KMS-11 (cell line): Measurements from ENCODE around the gene SCP2.

Source experiments
- H2AFZ ChIP-seq: fragments of 200-600 bp; sonication (generic); 2 replicates; pipeline ENCODE4 v1.6.1; 2016; ENCODE audit warnings: antibody characterized with exemption, mixed run types, low read depth
- H3K27ac ChIP-seq: fragments of 200-600 bp; sonication (generic); 2 replicates; pipeline ENCODE4 v1.6.1; 2016; ENCODE audit warnings: mild to moderate bottlenecking, mixed run types
- H3K27me3 ChIP-seq: fragments of 200-600 bp; sonication (generic); 2 replicates; pipeline ENCODE4 v1.6.1; 2017; ENCODE audit warnings: mild to moderate bottlenecking, low read depth, mixed run types, moderate library complexity; ENCODE audit not compliant: insufficient read depth
- H3K36me3 ChIP-seq: fragments of 200-600 bp; sonication (generic); 2 replicates; pipeline ENCODE4 v1.6.1; 2017; ENCODE audit warnings: mild to moderate bottlenecking, mixed run types; ENCODE audit not compliant: insufficient read depth
- H3K4me1 ChIP-seq: fragments of 200-600 bp; sonication (generic); 2 replicates; pipeline ENCODE4 v1.6.1; 2016; ENCODE audit warnings: mild to moderate bottlenecking, low read depth, mixed run types; ENCODE audit not compliant: poor library complexity, severe bottlenecking
- H3K4me2 ChIP-seq: fragments of 200-600 bp; sonication (generic); 2 replicates; pipeline ENCODE4 v1.7.0; 2016; ENCODE audit warnings: mild to moderate bottlenecking, mixed run types
- H3K4me3 ChIP-seq: fragments of 200-600 bp; sonication (generic); IDR thresholded peaks from 2 replicates; pipeline ENCODE4 v1.6.1; 2017; ENCODE audit warnings: low read depth, low read length, mixed read lengths; ENCODE audit not compliant: insufficient read depth
- H3K79me2 ChIP-seq: fragments of 200-600 bp; sonication (generic); 2 replicates; pipeline ENCODE4 v1.6.1; 2016; ENCODE audit warnings: low read depth, mixed run types; ENCODE audit not compliant: insufficient read depth
- H3K9ac ChIP-seq: fragments of 200-600 bp; sonication (generic); 2 replicates; pipeline ENCODE4 v1.6.1; 2016; ENCODE audit warnings: mild to moderate bottlenecking, mixed run types
- H4K20me1 ChIP-seq: fragments of 200-600 bp; sonication (generic); 2 replicates; pipeline ENCODE4 v1.6.1; 2016; ENCODE audit warnings: mild to moderate bottlenecking, mixed run types; ENCODE audit not compliant: insufficient read depth
- CTCF ChIP-seq: fragments of 200-600 bp; sonication (generic); conservative IDR thresholded peaks from 2 replicates; pipeline ENCODE4 v1.6.1; 2017; ENCODE audit warnings: low read depth, mild to moderate bottlenecking, antibody characterized with exemption, low read length, moderate library complexity, mixed read lengths

The SCP2 gene

GRCh38 chr1:53063744-53064515 is 136.9 kb downstream of the SCP2 start:
- Histone ChIP-seq H3K9ac (no peak overlapping the region), H3K79me2 (no peaks in the 10 kb centered on the region), H3K36me3 (no peaks in the 10 kb centered on the region), H3K27ac (no peak overlapping the region), H2AFZ (no peak overlapping the region), H3K27me3 (no peaks in the 10 kb centered on the region), H4K20me1 (no peaks in the 10 kb centered on the region), H3K4me2 (no peak overlapping the region), H3K4me1 (no peaks in the 10 kb centered on the region), H3K4me3 (no peak overlapping the region)
- no peak for TF ChIP-seq CTCF

GRCh38 chr1:53065391-53065790 is 138.3 kb downstream of the SCP2 start:
- H3K4me2 ChIP-seq, result no peak overlapping the region
- H3K4me3 ChIP-seq, result no peak overlapping the region
- no peaks in the 10 kb centered on the region for H3K79me2 ChIP-seq
- H3K9ac ChIP-seq, result no peak overlapping the region
- H3K36me3 ChIP-seq, result no peaks in the 10 kb centered on the region
- H3K27ac ChIP-seq, result no peak overlapping the region
- no peaks in the 10 kb centered on the region for H3K27me3 ChIP-seq
- TF ChIP-seq CTCF, result no peak
- no peak overlapping the region for H2AFZ ChIP-seq
- H3K4me1 ChIP-seq, result no peaks in the 10 kb centered on the region
- no peaks in the 10 kb centered on the region for H4K20me1 ChIP-seq

GRCh38 chr1:53066488-53066887 is 139.4 kb downstream of the SCP2 start:
- H3K9ac ChIP-seq, result no peak overlapping the region
- no peaks in the 10 kb centered on the region for H3K79me2 ChIP-seq
- no peaks in the 10 kb centered on the region for H3K36me3 ChIP-seq
- H3K4me3 ChIP-seq, result no peak overlapping the region
- no peak overlapping the region for H2AFZ ChIP-seq
- H3K27ac ChIP-seq, result no peak overlapping the region
- no peak overlapping the region for H3K4me2 ChIP-seq
- H3K27me3 ChIP-seq, result no peaks in the 10 kb centered on the region
- no peaks in the 10 kb centered on the region for H4K20me1 ChIP-seq
- no peak for TF ChIP-seq CTCF
- no peaks in the 10 kb centered on the region for H3K4me1 ChIP-seq

GRCh38 chr1:53066891-53067738 is 140.0 kb downstream of the SCP2 start:
- no peak overlapping the region for H3K4me3 ChIP-seq
- no peak for TF ChIP-seq CTCF
- H3K36me3 ChIP-seq, result no peaks in the 10 kb centered on the region
- no peak overlapping the region for H3K9ac ChIP-seq
- no peak overlapping the region for H3K4me2 ChIP-seq
- no peaks in the 10 kb centered on the region for H3K4me1 ChIP-seq
- H4K20me1 ChIP-seq, result no peaks in the 10 kb centered on the region
- no peak overlapping the region; the same call in 1 of the 2 replicates for H2AFZ ChIP-seq
- H3K27me3 ChIP-seq, result no peaks in the 10 kb centered on the region
- H3K27ac ChIP-seq, result no peak overlapping the region
- no peaks in the 10 kb centered on the region for H3K79me2 ChIP-seq
